ENCODE data around the gene CELA2B. TPM values are rescaled to one million over a fixed set of nuclear protein-coding genes. Genes with fewer than 3 reads are reported as not detected.
"Not testable (repeated sequence)": the region's sequence is repeated elsewhere in the genome, so short reads cannot be mapped to it uniquely, and the experiment has no call there.

CELA2B gene
- total and polyA plus RNA-seq, 4 donors, result not detected

DNA sequence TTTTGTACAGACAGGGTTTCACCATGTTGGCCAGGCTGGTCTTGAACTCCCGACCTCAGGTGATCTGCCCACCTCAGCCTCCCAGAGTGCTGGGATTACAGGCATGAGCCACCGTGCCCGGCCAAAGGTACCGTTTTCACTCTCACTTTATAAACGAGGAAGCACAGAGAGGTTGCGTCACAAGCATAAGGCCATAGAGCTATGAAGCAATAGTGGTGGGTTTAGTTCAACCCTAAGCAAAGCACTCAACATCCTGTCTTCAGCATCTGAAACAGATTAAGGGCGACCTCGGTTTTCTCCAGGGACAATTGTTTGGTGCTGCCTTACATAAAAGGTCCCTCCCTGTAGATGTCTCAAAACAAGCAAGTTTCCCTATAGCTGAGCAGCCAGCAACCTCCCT, 41.2 kb upstream of the CELA2B start:
- H3K4me3 ChIP-seq (ENCODE audit: low read depth in 1 of 3, low read length in 3 of 3); H3K9me3 ChIP-seq (ENCODE audit: control insufficient read depth in 4 of 4, low read length in 3 of 4); H3K36me3 ChIP-seq (ENCODE audit: control insufficient read depth in 4 of 4, insufficient read depth in 3 of 4, low read depth in 1 of 4, low read length in 3 of 4); H3K27me3 ChIP-seq (ENCODE audit: control insufficient read depth in 4 of 4, insufficient read depth in 4 of 4, low read length in 3 of 4); H3K27ac ChIP-seq (ENCODE audit: low read depth in 1 of 2, low read length in 2 of 2); H3K4me1 ChIP-seq (ENCODE audit: control insufficient read depth in 4 of 4, insufficient read depth in 4 of 4, low read length in 3 of 4); H3K9ac ChIP-seq (ENCODE audit: low read depth in 1 of 2, low read length in 2 of 2); DNase-seq (ENCODE audit: low spot score): not testable (repeated sequence)
- WGBS, result 41% methylated on average over 8 of the region's 8 CpGs

DNA sequence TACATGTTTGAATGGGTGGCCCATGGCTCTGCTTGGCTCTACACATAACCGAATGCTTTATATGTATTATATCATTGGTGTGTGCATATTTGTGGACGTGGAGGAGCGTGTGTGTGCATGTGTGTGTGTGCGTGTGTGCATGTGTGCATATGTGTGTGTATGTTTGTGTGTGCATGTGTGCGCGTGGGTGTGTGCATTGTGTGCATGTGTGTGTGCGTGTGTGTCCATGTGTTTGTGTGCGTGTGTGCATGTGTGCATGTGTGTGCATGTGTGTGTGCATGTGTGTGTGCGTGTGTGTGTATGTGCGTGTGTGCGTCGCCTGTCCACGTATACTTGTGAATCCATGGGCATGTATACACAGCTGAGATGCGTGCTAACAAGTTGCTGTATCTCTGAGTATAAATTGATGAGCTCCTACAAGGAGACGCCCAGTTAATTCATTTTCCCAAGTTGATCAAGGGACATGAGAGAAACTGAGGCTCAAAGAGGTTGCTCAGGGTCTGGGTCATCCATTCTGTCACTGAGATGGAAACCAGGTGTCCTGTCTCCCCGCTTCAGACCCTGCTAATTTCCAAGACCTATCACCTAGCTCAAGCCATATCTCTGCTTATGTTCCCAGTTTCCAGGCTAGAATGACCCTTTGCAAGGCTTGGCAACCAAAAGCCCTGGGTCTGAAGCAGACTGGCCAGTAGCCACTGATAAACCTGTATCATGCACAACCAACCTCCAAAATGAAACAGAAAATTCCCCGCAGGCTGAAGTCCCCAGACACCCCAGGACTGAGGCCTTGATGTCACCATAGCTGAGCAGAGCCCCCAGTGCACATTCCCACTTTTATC, 40.4 kb upstream of the CELA2B start:
- peaks cover 0 to 5% (median 0%) of the 10 kb centered on the region in 4 donors for H3K4me1 ChIP-seq (ENCODE audit: control insufficient read depth in 4 of 4, insufficient read depth in 4 of 4, low read length in 3 of 4)
- no peaks in the 10 kb centered on the region for H3K36me3 ChIP-seq (ENCODE audit: control insufficient read depth in 4 of 4, insufficient read depth in 3 of 4, low read depth in 1 of 4, low read length in 3 of 4)
- no peak overlapping the region for H3K4me3 ChIP-seq (ENCODE audit: low read depth in 1 of 3, low read length in 3 of 3)
- H3K9ac ChIP-seq (ENCODE audit: low read depth in 1 of 2, low read length in 2 of 2), result no peak overlapping the region
- 93% methylated on average over 17 of the region's 17 CpGs for WGBS
- H3K27ac ChIP-seq (ENCODE audit: low read depth in 1 of 2, low read length in 2 of 2), result no peak overlapping the region
- no peaks in the 10 kb centered on the region for H3K9me3 ChIP-seq (ENCODE audit: control insufficient read depth in 4 of 4, low read length in 3 of 4)
- DNase-seq (ENCODE audit: low spot score), result no peak
- no peaks in the 10 kb centered on the region for H3K27me3 ChIP-seq (ENCODE audit: control insufficient read depth in 4 of 4, insufficient read depth in 4 of 4, low read length in 3 of 4)
- TF ChIP-seq ATF3 (IDR thresholded peaks at IDR 0.05), result no peak
- TF ChIP-seq GABPA (IDR thresholded peaks at IDR 0.05 in 1 of 2, conservative IDR thresholded peaks at IDR 0.05 in 1 of 2), result no peak
- TF ChIP-seq SP1 (IDR thresholded peaks at IDR 0.05), result no peak
- no peak for TF ChIP-seq EGR1 (IDR thresholded peaks at IDR 0.05; ENCODE audit: low read depth in 2 of 2)
- TF ChIP-seq FOXA1 (IDR thresholded peaks at IDR 0.05), result no peak
- TF ChIP-seq, protein P1, sequence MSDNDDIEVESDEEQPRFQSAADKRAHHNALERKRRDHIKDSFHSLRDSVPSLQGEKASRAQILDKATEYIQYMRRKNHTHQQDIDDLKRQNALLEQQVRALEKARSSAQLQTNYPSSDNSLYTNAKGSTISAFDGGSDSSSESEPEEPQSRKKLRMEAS (IDR thresholded peaks at IDR 0.05), result no peak
- TF ChIP-seq TAF1 (conservative IDR thresholded peaks at IDR 0.05), result no peak
- TF ChIP-seq RAD21 (IDR thresholded peaks at IDR 0.05), result no peak
- TF ChIP-seq JUND (IDR thresholded peaks at IDR 0.05), result no peak
- TF ChIP-seq RXRA (IDR thresholded peaks at IDR 0.05), result no peak
- TF ChIP-seq NR2F2 (IDR thresholded peaks at IDR 0.05), result no peak
- TF ChIP-seq CTCF (IDR thresholded peaks at IDR 0.05; ENCODE audit: low read depth, low read length, missing input control), result no peak
- TF ChIP-seq HNF4G (IDR thresholded peaks at IDR 0.05), result no peak
- TF ChIP-seq ZBTB33 (IDR thresholded peaks at IDR 0.05), result no peak
- TF ChIP-seq YY1 (IDR thresholded peaks at IDR 0.05), result no peak
- TF ChIP-seq FOXA2 (IDR thresholded peaks at IDR 0.05), result no peak
- no peak for TF ChIP-seq HNF4A (conservative IDR thresholded peaks at IDR 0.05)
- TF ChIP-seq REST (IDR thresholded peaks at IDR 0.05), result no peak
